Spleen (tissue), 11 donors: Measurements from ENCODE around the gene NRG3. TPM values are rescaled to one million over a fixed set of nuclear protein-coding genes. Genes with fewer than 3 reads are reported as not detected.

ENCODE experiments used
- DNase-seq: peaks from one replicate; pipeline ENCODE4 v3.0.0-alpha.2; 2020
- H3K27ac ChIP-seq, 8 donors: fragments of 200-600 bp; sonication (generic) in 7 of 8; 1 replicate in 4 of 8; 2 replicates in 4 of 8; pipeline versions ENCODE4 v1.5.0 to v1.8.0; 2016 to 2021; ENCODE audit warnings: inconsistent platforms in 4 of 8, mild to moderate bottlenecking in 4 of 8, moderate library complexity in 1 of 8
- H3K27me3 ChIP-seq, 7 donors: fragments of 200-600 bp; sonication (generic) in 6 of 7; replicated peaks in 1 of 7; 1 replicate in 4 of 7; 2 replicates in 3 of 7; pipeline versions ENCODE4 v1.5.0 to v1.8.0; 2016 to 2021; ENCODE audit warnings: inconsistent platforms in 3 of 7, mild to moderate bottlenecking in 1 of 7
- H3K36me3 ChIP-seq, 6 donors: fragments of 200-600 bp; sonication (generic) in 5 of 6; 1 replicate in 4 of 6; 2 replicates in 2 of 6; pipeline versions ENCODE4 v1.5.0 to v1.8.0; 2016 to 2021; ENCODE audit warnings: inconsistent platforms in 2 of 6
- H3K4me1 ChIP-seq, 6 donors: fragments of 200-600 bp; sonication (generic) in 5 of 6; 1 replicate in 3 of 6; 2 replicates in 3 of 6; pipeline versions ENCODE4 v1.5.0 to v1.8.0; 2016 to 2021; ENCODE audit warnings: inconsistent platforms in 3 of 6
- H3K4me3 ChIP-seq, 8 donors: fragments of 200-600 bp; sonication (generic) in 7 of 8; 1 replicate in 4 of 8; 2 replicates in 4 of 8; pipeline versions ENCODE4 v1.5.0 to v1.8.0; 2016 to 2021; ENCODE audit warnings: inconsistent platforms in 4 of 8, mild to moderate bottlenecking in 4 of 8, moderate library complexity in 2 of 8
- H3K9me3 ChIP-seq, 8 donors: fragments of 200-600 bp; sonication (generic) in 7 of 8; 1 replicate in 4 of 8; 2 replicates in 4 of 8; pipeline versions ENCODE4 v1.5.0 to v1.8.0; 2016 to 2021; ENCODE audit warnings: inconsistent platforms in 4 of 8
- POLR2A ChIP-seq, 3 donors: fragments of 450-650 bp; IDR thresholded peaks; one replicate each; pipeline ENCODE4 v1.5.1; 2017; ENCODE audit warnings: antibody characterized with exemption in 3 of 3, mild to moderate bottlenecking in 1 of 3
- POLR2AphosphoS5 ChIP-seq, 3 donors: sonication (generic); formaldehyde crosslinking; IDR thresholded peaks; one replicate each; pipeline ENCODE4 v1.5.1; 2017; ENCODE audit warnings: antibody characterized with exemption in 3 of 3
- WGBS, 5 donors: extraction: QIAGEN DNeasy Blood & Tissue Kit in 3 of 5; methylation state at CpG; one replicate each; pipeline versions ENCODE4 v1.1.5 to v1.1.7; 2013 to 2018; 5-methylcytosine and 5-hydroxymethylcytosine counted together
- intact Hi-C: fragments of 100-400 bp; cut with DNase I; formaldehyde crosslinking; loops from one replicate; pipeline ENCODE4 v1.15.0; 2023; ENCODE audit warnings: low total_unique reads
- polyA plus RNA-seq, 3 donors: library from polyadenylated mRNA; stranded (reverse); fragments of 200-250 nt; gene quantifications; one replicate each; pipeline ENCODE4 v1.2.1, GENCODE V29; 2013
- total RNA-seq, 7 donors: library from RNA; depleted of rRNA in 3 of 7; stranded (reverse); fragments of >200 nt in 3 of 7; fragmentation: NEBNext Ultra II Directional in 4 of 7; extraction: Animal tissue kit (Norgen Biotek cat#: 25700) in 4 of 7; gene quantifications; one replicate each; pipeline versions ENCODE4 v1.1.0 to v1.2.1, GENCODE V29; 2016 to 2021
- TF ChIP-seq, protein P1 (sequence below), 11 experiments: fragments of 200-600 bp in 7 of 11; fragments of 450-650 bp in 4 of 11; sonication (generic) in 4 of 11; IDR thresholded peaks in 8 of 11; conservative IDR thresholded peaks in 3 of 11; 1 replicate in 7 of 11; 2 replicates in 4 of 11; pipeline versions ENCODE4 v1.4.0 to v1.8.0; 2016 to 2021; ENCODE audit warnings: antibody characterized with exemption in 11 of 11, inconsistent platforms in 4 of 11, mild to moderate bottlenecking in 1 of 11
- donor health status: healthy with polysubstance abuse.
- donor health status: DM: no; HTN: no; CAD: no; lungs with moderate emphysema.
- donor health status: DM: no; HTN: no; CAD: no.
- donor health status: Bipolar disorder and iron deficiency.
- donor health status: healthy.
- donor health status: DM: no; HTN: no; CAD: no.
- donor health status: DM: yes; HTN: yes; CAD: no.

Gene NRG3
- total and polyA plus RNA-seq, 10 donors: 0.10 to 0.22 (median 0.21) TPM; not detected in 7

DNA sequence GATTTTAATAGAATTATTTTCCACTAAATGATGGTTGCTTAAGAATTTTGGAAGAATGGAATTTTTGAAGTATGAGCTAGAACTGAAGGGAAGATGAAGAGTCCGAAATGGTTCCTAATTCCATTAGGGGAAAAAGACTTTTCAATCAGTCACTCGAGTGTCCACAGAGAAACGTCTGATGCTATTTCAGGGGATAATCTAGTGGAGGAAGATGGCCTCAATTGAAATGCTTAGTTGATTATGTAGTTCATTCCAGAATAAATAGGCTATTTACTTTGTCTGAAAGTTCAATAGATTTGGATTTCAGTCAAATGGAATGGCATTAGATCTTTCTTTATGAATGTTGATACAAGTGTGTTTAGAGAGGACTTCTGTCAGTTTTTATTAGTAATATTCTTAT lies 365.4 kb downstream of the NRG3 start:
- intact Hi-C loops: no loop called here
- TF ChIP-seq, protein P1, sequence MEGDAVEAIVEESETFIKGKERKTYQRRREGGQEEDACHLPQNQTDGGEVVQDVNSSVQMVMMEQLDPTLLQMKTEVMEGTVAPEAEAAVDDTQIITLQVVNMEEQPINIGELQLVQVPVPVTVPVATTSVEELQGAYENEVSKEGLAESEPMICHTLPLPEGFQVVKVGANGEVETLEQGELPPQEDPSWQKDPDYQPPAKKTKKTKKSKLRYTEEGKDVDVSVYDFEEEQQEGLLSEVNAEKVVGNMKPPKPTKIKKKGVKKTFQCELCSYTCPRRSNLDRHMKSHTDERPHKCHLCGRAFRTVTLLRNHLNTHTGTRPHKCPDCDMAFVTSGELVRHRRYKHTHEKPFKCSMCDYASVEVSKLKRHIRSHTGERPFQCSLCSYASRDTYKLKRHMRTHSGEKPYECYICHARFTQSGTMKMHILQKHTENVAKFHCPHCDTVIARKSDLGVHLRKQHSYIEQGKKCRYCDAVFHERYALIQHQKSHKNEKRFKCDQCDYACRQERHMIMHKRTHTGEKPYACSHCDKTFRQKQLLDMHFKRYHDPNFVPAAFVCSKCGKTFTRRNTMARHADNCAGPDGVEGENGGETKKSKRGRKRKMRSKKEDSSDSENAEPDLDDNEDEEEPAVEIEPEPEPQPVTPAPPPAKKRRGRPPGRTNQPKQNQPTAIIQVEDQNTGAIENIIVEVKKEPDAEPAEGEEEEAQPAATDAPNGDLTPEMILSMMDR (IDR thresholded peaks at IDR 0.05 in 8 of 11, conservative IDR thresholded peaks at IDR 0.05 in 3 of 11): no peak
- no peak for TF ChIP-seq POLR2A (IDR thresholded peaks at IDR 0.05)
- no peak for TF ChIP-seq POLR2AphosphoS5 (IDR thresholded peaks at IDR 0.05)
- no peak for DNase-seq
- H3K36me3 ChIP-seq: no peaks in the 10 kb centered on the region
- WGBS, 5 donors: 64 to 75% (median 73%) methylated on average over 3 of the region's 3 CpGs
- H3K4me3 ChIP-seq: no peak overlapping the region
- no peaks in the 10 kb centered on the region for H3K4me1 ChIP-seq
- peaks cover 0 to 8% (median 0%) of the 10 kb centered on the region in 8 donors for H3K9me3 ChIP-seq
- H3K27ac ChIP-seq: no peak overlapping the region
- no peaks in the 10 kb centered on the region for H3K27me3 ChIP-seq

DNA sequence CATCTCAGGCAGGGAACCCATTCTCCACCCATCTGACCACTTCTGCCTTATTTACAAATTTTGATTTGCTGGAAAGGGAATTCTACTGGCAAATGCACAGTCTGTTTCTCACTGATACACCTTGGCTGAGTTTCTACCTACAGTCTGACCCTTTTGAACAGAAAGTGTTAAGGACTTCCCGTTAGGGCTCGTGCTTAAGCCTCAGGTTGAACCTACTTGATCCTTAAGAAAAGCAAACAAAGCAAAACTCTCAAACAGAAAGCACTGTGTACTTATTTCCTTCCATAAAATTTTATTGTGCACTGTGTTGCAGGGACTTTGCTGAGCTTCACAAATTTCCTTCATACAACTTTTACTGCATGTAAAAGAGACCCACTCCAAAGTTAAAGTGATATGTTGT lies 367.8 kb downstream of the NRG3 start:
- Histone ChIP-seq H3K27me3 (no peaks in the 10 kb centered on the region), H3K27ac (no peak overlapping the region), H3K36me3 (no peaks in the 10 kb centered on the region), H3K4me1 (no peaks in the 10 kb centered on the region), H3K9me3 (peaks cover 0 to 8% (median 0%) of the 10 kb centered on the region in 8 donors), H3K4me3 (no peak overlapping the region)
- intact Hi-C loops: no loop called here
- TF ChIP-seq POLR2A (IDR thresholded peaks at IDR 0.05) (no peak), POLR2AphosphoS5 (IDR thresholded peaks at IDR 0.05) (no peak)
- TF ChIP-seq, protein P1 (IDR thresholded peaks at IDR 0.05 in 8 of 11, conservative IDR thresholded peaks at IDR 0.05 in 3 of 11): no peak
- no peak for DNase-seq
- WGBS, 5 donors: 51 to 76% (median 58%) methylated on average over 2 of the region's 2 CpGs

DNA sequence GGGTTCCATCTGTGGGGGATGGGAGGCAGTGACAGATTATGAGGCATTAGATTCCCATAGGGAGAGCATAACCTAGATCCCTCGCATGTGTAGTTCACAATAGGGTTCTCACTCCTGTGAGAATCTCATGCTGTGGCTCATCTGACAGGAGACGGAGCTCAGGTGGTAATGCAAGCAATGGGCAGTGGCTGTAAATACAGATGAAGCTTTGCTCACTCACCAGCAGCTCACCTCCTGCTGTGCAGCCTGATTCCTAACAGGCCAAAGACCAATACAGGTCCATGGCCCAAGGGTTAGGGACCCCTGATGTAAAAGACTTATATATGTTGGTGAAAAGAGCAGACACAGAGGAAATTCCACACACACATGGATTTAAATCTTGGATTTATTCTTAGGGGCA lies 370.2 kb downstream of the NRG3 start:
- no peaks in the 10 kb centered on the region for H3K4me1 ChIP-seq
- no peak for TF ChIP-seq POLR2A (IDR thresholded peaks at IDR 0.05)
- peaks cover 0 to 8% (median 0%) of the 10 kb centered on the region in 8 donors for H3K9me3 ChIP-seq
- H3K36me3 ChIP-seq: no peaks in the 10 kb centered on the region
- no peak overlapping the region for H3K27ac ChIP-seq
- intact Hi-C loops: no loop called here
- no peak overlapping the region for H3K4me3 ChIP-seq
- 69 to 84% (median 79%) methylated on average over 2 of the region's 2 CpGs for WGBS, 5 donors
- no peak for DNase-seq
- no peaks in the 10 kb centered on the region for H3K27me3 ChIP-seq

DNA sequence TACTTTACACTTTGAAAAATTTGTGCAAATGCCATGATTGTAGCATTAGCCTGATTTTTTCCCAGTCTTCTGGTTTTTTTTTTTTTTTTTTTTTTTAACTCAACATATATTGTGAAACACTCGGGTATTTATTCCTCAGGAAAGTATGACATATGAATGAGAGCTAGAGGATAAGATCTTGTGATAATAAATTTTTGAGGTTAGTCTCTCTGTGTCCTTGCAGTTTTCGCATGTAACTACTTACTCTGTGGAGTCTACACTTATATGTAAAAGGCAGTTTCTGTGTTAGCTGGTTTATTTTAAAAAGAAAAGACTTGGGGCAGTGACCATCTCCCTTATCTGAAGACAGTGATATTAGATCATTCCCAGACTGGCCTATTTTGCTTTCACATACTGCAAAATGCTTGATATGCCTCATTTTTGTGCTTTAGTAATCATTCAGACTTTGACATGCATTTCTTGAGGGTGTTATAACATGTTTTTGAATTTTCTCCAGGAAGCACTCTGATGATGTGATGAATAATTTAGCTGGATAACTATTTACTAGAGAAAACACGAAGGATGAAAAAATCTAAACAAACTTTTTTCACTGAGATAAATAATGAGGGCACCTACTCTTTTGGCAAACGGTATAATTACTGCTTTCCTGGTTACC lies 371.0 kb downstream of the NRG3 start:
- no peak overlapping the region for H3K4me3 ChIP-seq
- peaks cover 0 to 8% (median 0%) of the 10 kb centered on the region in 8 donors for H3K9me3 ChIP-seq
- TF ChIP-seq POLR2AphosphoS5 (IDR thresholded peaks at IDR 0.05): no peak
- TF ChIP-seq POLR2A (IDR thresholded peaks at IDR 0.05): no peak
- TF ChIP-seq, protein P1 (IDR thresholded peaks at IDR 0.05 in 8 of 11, conservative IDR thresholded peaks at IDR 0.05 in 3 of 11): no peak
- H3K36me3 ChIP-seq: no peaks in the 10 kb centered on the region
- H3K27ac ChIP-seq: no peak overlapping the region
- no peak for DNase-seq
- 49 to 64% (median 53%) methylated on average over 4 of the region's 4 CpGs for WGBS, 5 donors
- H3K27me3 ChIP-seq: no peaks in the 10 kb centered on the region
- intact Hi-C loops: no loop called here
- H3K4me1 ChIP-seq: no peaks in the 10 kb centered on the region
